Upper lobe of left lung (tissue), 4 donors: ENCODE measurements around the gene TMEM161A.

Experiments used
- CTCF ChIP-seq, 6 experiments: fragments of 450-650 bp in 4 of 6; fragments of 200-600 bp in 2 of 6; sonication (generic) in 2 of 6; IDR thresholded peaks; one replicate each; pipeline ENCODE4 v1.5.1; 2016 to 2019; ENCODE audit warnings: antibody characterized with exemption in 6 of 6
- EP300 ChIP-seq, 4 donors: sonication (generic); formaldehyde crosslinking; IDR thresholded peaks; one replicate each; pipeline ENCODE4 v1.5.1; 2017; ENCODE audit warnings: antibody characterized with exemption in 4 of 4, control low read depth in 2 of 4
- POLR2A ChIP-seq, 4 donors: fragments of 450-650 bp; IDR thresholded peaks; one replicate each; pipeline ENCODE4 v1.5.1; 2016 to 2017; ENCODE audit warnings: antibody characterized with exemption in 4 of 4, mild to moderate bottlenecking in 2 of 4
- POLR2AphosphoS5 ChIP-seq, 2 donors: sonication (generic); formaldehyde crosslinking; IDR thresholded peaks; one replicate each; pipeline ENCODE4 v1.5.1; 2017; ENCODE audit warnings: antibody characterized with exemption in 2 of 2

GRCh38 chr19:19146865-19147264, 8.6 kb upstream of the TMEM161A start:
- TF ChIP-seq EP300 (IDR thresholded peaks at IDR 0.05) (no peak), CTCF (IDR thresholded peaks at IDR 0.05) (no peak), POLR2A (IDR thresholded peaks at IDR 0.05) (no peak), POLR2AphosphoS5 (IDR thresholded peaks at IDR 0.05) (no peak)
